Endometrial microvascular endothelial cells (primary cell): ENCODE measurements around the gene FAU. TPM values are rescaled to one million over a fixed set of nuclear protein-coding genes. Genes with fewer than 3 reads are reported as not detected.

Experiments used
- in situ Hi-C: cut with HindIII; loops from 2 replicates; pipeline ENCODE4 v1.10.0; 2017; ENCODE audit warnings: low sequenced_read_pairs, low pct_unique_long_range_greater_than_20kb; ENCODE audit errors: inconsistent ontology term
- total RNA-seq: library from RNA; depleted of rRNA; stranded (reverse); fragments of >200 nt; gene quantifications from one replicate; pipeline ENCODE4 v1.2.3, GENCODE V29; 2015; ENCODE audit errors: inconsistent ontology term

The FAU gene
- total RNA-seq, 1 donor from 2014 or later: 393 TPM

DNA sequence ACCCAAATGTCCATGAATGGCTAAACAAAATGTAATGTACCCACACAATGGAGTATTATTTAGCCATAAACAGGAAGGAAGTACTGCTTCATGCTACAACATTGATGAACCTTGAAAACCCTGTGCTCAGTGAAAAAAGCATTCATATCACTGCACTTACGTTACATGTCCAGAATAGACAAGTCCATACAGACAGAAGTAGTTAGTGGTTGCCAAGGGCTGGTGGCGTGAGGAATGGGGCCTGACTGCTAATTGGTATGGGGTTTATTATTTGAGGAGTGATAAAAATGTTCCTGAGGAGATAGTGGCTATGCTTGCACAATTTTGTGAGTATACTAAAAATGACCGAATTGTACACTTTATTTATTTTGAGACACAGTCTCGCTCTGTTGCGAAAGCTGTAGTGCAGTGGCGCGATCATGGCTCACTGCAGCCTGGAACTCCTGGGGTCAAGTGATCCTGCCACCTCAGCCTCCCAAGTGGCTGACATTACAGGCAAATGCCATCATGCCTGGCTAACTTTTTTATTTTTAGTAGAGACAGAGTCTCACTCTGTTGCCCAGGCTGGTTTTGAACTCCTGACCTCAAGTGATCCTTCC, 20.1 kb upstream of the FAU start:
- in situ Hi-C loops: no loop called here

DNA sequence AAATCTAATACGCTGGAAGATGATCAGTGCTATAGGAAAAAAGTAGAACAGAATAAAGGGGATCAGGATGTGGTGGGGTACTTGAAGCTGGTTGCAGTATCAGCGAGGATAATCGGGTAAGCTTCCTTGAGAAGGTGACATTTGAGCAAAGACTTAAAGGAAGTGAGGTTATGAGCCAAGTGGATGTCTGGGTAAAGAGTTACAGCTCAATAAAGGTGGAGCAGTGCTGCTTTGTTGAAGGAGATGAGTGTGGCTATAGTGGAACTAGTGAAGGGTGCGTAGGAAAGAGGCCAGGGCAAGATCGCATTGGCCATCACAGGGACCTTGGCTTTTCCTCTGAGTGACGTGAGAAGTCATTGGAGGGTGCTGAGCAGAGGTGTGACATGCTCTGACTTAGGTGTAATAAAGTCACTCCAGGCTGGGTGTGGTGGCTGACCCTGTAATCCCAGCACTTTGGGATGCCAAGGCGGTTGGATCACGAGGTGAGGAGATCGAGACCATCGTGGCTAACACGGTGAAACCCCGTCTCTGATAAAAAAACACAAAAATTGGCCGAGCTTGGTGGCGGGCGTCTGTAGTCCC, 14.7 kb upstream of the FAU start:
- in situ Hi-C loops: no loop called here

DNA sequence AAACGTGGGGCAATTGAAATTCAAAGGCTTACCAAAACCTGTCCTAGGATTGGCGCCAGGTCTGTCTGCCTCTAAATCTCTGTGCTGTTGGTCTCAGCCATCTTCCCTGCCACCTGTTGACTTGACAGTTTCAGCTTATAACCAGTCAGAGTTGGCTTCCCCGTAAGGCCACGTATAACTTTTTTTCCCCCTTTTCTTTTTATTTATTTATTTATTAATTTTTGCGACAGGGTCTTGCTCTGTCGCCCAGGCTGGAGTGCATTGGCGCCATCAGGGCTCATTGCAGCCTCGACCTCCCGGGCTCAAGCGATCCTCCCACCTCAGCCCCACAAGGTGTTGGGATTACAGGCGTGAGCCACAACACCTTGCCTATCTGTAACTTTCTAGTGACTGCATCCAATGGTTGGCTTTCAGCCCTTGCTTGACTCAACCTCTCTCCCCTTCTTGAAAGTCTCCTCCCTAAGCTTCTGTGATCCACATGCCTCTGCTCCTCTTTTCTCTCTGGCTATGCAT, 13.8 kb upstream of the FAU start:
- in situ Hi-C loops: no loop called here

DNA sequence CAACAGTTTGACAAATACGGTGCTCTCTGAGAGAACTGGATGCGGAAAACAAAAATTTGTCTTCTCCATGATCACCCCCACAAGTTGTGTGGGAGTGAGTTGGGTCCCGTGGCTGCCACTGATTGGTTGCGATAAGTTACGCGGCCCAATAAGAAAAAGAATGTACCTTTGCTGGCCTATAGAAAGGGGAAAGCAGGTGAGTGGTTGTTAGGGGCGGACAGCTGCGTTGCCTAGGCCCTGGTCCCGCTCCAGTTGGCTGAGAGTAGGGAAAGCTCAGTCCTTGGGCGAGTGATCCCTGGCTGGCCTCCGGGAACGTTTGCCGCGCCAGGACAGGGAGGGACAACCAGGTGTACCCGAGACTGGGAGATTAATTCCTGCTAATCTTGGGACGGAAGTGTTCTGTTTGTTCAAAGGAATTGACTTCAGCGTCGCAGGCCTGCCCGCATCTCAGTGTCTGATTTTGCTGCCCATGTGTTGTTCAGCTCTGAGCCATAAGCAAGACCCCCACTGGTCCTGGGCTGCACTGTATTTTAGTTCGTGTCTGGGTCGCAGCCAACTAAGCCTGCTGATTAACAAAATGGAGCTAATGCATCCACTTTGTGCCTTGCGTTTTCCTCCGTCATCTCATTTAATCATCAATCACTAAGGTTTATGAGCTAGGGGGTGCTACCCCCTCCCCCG, 13.2 kb upstream of the FAU start:
- in situ Hi-C loops: no loop called here

DNA sequence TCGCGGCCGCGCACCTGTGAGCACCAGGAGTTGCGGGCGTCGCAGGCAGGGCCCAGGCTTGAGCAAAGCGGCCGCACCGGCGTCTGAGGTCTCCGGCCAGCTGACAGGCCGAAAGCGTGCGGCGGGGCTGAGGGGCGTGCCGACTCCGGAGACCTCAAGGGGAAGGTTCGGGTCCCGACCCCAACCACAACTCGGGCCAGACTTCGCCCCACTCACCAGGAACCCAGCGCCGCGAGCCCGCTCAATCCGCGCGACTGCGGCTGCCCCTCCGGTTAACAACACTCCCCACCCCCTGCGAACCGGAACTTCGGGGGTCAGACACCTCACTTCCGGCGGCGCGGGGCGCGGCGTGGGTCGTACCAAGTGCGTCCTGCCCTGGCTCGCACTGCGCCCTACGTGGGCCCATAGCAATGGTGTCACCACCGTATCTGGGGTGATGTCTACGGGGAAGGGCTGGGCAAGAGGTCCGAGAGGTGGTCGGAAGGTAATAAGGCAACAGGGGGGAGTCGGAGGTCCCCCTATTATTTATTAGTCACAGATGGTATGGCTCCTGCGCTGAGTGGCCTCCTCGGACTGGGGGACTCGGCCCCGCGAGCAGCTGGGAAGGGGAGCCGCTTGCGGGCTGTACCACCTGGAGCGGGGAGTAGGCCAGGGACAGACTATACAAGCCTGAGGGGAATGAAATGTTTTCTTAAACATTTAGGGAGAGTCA, 12.5 kb upstream of the FAU start, which contains the start of gene SYVN1:
TSS of gene SYVN1 (minus strand) at position 280 of the 712 bp plus-strand sequence. CDS start 918 bp downstream, outside the sequence.
- in situ Hi-C loops: no loop called here

DNA sequence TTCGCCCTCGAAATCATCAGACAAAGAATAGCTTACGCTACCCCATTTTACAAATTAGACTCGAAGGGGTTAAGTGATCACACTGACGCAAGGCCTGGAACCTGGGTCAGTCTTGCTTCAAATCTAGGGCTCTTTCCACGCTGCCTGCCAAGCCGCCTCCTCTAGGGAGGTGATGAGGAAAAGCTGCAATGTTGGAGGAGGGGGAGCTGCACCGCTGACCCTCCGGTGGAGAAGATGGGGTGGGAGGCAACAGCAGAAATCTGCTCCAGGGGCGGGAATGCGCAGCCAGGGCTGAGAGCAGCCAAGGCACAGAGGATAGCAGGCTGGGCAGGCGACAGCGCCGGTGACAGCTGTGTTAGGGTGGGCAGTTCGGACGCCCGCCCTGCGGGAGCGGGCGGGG, 11.8 kb upstream of the FAU start:
- in situ Hi-C loops: no loop called here

DNA sequence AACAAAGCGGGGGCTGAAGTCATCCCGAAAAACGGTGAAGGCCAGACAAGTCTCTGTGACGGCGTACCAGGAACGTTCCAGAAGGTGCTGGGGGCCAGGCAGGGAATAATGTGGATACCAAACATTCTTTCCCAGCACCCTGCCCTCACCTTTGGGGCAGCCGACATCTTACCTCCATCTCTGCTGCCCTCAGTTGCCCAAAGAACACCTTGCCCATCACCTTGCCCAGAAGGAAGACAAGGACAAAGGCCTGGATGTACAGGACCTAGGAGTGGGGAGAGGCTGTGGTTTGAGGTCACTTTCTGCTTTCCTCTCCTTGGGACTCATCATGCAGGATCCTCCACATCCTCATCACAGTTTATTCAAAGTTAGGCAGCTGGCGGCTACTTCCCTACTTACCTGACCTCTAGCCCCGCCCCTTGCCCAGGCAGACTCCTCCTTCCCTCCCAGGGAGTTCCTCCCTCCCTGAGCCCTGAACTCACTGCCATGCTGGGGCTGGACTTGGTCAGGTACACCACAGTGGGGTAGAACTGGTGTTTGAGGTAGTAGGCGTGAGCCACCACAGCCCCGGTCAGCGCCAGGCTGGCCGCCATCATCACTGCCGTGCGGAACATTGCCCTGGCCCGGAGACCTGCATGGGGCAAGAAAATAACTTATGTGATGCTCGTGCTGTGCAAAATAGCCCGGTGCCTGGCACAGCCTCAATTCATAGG, 11.2 kb upstream of the FAU start:
- in situ Hi-C loops: no loop called here

DNA sequence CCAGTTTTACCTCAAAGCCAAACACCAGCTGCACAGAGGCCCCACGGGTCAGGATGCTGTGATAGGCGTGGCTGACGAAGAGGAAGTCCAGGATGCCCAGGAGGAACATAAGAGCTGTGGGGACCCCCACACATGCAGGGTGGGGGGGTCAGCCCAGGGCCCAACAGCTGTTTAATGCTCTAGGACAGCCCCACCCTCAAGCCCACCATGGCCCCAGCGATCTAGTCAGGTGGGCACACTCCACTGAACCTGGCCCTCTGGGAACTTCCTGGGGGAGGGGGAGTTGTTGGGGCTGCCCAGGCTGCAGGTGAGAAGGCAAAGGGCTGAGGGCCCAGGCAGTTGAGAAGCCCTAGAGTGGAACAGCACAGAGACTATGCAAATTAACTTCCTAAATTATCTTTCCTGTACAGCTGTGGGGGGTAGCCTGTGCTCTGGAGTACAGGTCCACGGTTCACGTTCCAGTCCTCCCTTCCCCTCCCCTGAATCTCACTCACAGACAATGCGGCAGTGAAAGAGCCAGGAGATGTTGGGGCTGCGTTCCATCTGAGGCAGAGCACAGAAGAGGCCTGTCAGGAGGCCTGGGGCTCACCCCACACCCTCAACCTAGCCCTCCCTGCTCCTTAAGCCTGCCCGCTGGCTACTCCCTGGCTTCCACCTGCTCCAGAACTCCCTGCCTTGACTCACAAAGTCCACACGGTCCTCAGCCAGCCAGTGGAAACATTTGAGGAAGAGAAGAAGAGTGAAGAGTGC, 10.5 kb upstream of the FAU start:
- in situ Hi-C loops: no loop called here

DNA sequence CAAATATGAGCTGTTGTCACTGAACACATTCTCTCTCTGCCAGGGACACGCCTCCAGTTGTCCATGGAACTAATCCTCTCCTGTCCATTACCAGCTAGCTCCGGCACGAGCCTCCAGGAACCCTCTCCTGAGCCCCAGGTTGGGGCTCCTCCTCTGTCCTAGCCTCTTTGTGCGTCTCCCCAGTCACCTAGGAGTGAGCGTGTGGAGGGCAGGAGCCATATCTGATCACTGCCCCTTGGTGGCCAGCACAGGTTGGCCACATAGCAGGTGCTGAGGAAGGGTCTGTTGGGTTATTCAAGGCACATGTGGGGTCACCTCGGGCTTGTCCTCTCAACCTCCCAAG, 9.9 kb upstream of the FAU start:
- in situ Hi-C loops: no loop called here

DNA sequence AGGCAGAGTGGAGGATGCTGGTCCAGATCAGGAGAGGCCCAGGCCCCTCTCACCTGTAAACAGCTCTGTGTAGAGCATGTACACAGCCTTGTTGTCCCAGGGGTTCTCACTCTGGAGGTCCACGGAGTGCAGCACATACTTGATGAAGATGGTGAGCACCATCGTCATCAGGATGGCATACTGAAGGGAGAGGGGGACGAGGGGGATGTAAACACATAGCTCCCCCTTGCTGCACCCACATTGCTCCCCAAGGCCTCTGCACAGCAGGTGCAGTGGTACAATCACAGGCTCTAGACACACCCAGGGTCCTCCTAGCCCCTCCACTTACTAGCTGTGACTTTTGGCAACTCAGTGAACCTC, 9.5 kb upstream of the FAU start:
- in situ Hi-C loops: no loop called here

DNA sequence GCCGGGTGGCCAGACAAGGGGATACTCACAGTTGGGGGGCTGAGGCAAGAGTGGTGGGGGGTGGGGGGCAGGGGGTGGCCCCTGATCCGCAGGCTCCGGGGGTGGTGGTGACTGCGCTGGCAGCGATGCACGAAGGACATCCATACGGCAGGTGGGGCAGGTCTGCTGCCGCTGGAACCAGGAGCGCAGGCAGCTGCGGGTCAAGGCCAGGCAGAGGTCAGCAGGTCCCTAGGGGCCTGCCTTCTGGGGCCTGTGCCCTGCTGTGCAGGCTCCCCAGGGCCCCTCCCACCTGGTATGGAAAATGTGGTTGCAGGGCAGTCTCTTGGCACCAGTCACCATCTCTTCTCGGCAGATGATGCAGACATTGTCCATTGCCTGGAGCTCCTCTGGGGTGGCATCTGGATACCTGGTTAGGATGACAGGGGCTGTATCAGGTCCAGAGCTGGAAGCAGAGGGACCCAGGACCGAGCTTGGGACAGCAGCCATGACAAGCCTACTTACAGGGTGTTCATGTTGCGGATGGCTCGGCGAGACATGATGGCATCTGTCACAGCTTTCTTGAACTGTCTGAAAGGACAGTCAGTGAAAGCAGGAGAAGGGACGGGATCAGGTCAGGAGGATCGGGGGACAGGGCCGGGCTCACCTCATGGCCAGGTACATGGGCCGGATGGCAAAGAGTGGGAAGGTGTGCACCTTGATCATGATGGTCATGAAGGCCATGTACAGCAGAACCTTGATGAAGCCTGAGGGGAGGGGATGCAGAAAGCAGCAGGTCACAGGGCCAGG, 8.9 kb upstream of the FAU start:
- in situ Hi-C loops: no loop called here

DNA sequence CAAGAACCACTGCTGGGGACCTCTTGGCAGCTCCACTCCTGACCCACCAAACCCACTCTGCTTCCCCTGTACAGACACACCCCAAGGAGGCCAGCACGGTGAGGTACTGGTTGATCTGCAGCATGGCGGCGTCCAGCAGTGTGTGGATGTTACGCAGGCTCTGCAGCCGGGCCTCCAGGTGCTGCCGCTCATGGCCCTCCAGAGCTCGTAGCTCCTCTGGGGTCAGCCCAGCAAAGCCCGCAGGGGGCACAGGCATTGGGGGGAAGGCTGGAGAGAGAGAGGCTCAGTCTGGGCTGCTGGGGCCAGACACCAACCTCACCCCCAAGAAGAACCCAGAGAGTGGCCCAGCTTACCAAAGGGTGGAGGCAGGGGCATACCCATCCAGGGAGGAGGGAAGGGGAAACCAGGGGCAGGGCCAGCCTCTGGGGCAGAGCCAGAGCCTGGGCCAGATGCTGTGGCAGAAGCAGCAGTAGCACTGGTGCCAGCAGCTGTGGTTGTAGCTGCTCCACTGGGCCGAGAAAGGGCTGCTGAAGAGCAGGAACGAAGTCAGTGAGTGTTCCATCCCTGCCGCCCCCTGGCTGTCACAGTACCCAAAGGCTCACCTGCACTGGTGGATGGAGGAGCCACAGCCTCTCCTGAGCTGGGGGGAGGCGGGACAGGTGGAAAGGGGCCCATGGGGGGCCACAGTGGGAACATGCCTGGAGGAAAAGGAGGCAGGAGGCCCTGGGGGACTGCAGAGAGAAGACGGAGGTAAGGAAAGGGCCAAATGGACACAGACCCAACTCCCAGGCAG, 7.9 kb upstream of the FAU start:
- in situ Hi-C loops: no loop called here

DNA sequence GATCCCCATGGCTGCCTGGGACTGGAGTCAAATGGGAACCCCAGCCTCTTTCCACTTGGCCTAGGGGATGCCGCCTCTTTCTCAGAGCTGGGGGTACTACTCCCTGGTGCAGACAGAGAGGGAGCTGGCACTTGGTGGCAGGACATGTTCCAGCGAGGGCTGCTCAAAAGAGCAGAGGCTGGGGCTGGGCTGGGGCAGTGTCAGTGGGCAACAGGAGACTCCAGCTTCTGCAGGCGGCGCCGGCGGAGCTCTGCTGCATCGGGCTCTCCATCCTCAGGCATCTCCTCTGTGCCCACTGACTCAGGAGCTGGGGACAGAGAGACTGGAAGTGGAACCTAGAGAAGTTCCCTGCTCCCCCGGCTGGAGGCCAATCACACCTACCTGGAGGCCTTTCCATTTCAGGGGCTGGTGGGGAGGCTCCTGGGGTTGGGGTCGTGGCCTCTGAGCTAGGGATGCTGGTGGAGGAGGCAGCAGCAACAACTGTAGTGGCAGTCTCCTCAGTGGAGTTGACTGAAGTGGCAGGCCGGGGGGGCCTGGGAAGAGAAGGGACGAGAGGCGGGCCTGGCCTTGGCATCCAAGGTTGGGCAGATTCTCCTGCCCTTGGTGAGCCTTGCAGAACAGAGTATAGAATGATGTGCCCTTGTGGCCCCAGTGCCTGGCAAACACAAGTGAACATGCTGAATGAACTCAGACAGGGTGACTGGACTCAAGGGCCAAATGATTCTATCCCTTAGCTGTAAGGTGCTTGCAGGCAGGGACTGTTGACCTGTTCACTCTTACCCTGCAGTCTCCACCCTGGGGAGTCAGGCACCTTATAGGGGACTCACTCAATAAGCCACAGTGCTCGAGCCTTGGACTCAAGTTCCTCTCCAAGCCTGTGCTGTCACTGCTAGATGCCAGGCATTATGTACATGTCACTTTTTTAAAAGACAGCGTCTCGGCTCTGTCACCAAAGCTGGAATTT, 6.5 kb upstream of the FAU start:
- in situ Hi-C loops: no loop called here

DNA sequence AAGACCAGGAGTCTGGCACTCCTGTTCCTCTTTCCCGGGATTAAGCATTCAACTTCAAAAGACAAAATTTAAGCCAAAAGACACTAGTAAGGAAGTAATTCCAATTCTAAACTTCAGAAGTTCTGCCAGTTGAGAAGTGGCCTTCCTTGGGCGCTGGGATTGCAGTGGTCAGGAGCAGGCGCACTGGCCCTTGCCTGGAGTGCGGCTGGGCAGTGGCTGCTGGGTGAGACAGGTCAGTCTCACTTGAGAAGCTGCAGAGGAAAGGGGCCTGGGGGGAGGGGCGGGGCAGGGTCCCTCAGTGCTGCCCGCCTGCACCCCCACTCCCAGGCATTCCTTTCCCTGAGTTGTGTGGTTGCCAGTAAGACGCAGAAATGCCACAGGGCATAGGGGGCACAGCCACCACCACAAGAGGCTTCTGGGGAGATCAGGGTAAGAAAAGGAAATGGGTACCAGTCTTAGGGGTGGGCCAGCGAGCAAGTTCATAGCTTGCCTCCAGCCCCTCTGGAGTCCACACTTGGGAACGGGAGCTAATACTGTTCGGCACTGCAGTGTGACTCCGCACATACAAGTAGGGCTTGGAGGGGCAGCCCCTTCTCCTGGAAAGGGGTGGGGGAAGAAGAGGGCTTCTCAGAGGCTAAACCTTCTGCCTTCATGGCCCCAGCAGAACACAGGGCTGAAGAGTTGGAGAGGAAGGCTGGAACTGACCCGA, 5.7 kb upstream of the FAU start:
- in situ Hi-C loops: no loop called here

DNA sequence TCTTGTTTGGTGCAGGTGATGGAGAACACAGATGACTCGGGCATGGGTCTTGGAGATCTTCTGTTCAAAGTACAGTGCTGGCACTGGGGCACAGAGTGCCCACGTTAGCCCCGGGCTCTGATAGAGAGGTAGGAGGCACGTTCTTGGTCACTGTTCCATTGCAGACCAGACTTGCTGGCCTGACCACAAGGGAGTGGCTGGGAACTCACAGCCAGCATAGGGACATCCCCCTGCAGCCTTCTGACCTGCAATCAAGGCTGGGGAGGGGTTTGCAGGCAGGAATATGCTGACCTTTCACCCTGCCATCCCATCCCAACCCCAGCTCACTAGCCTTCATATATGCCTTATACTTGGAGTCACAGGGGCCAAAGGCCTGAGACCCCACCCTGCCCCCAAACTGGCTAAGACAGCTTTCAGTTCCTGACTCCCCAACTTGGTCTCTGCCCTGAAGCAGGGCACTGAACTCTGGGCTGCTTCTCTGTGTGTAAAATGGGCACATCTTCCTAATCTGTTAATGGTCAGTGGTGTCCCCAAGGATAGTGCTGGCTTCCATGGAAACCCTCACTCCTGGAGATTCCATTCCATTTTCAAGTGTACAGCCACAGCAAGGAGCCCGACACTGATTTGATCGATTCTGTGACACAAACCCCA, 4.8 kb upstream of the FAU start:
- in situ Hi-C loops: no loop called here
